G401.6 (cell line): ENCODE results near the gene ZFP62.

Experiments
- FAIRE-seq: peaks from 2 replicates; lab custom pipeline; 2012; peaks lifted over from hg19 to GRCh38; lab: Jason Lieb, UNC

Gene ZFP62

GRCh38 chr5:180868960-180869359, 7.9 kb upstream of the ZFP62 start:
- peak; percentile 87 for FAIRE-seq

GRCh38 chr5:180866985-180867384, 5.9 kb upstream of the ZFP62 start:
- no peak for FAIRE-seq

- no peak for FAIRE-seq
These were observed 5.1 kb upstream of the ZFP62 start for GRCh38 chr5:180865981-180866695.

GRCh38 chr5:180862645-180863044, 1.6 kb upstream of the ZFP62 start:
- no peak for FAIRE-seq

GRCh38 chr5:180860273-180860886, 696 bp downstream of the ZFP62 start:
- FAIRE-seq, result no peak

- FAIRE-seq, result no peak
These were observed 2.5 kb downstream of the ZFP62 start for GRCh38 chr5:180858586-180858985.

- no peak for FAIRE-seq
These were observed 7.3 kb downstream of the ZFP62 start for GRCh38 chr5:180853848-180854176.

GRCh38 chr5:180853121-180853847, 7.8 kb downstream of the ZFP62 start:
- FAIRE-seq, result no peak

- no peak for FAIRE-seq
These were observed 8.6 kb downstream of the ZFP62 start for GRCh38 chr5:180852495-180852894.

GRCh38 chr5:180850434-180851078, 10.5 kb downstream of the ZFP62 start:
- FAIRE-seq, result no peak

GRCh38 chr5:180849827-180850226, 11.2 kb downstream of the ZFP62 start:
- FAIRE-seq, result no peak

GRCh38 chr5:180848878-180849277, 12.2 kb downstream of the ZFP62 start:
- FAIRE-seq, result no peak

GRCh38 chr5:180848265-180848664, 12.8 kb downstream of the ZFP62 start:
- no peak for FAIRE-seq

GRCh38 chr5:180847026-180847425, 14.1 kb downstream of the ZFP62 start:
- FAIRE-seq, result no peak

GRCh38 chr5:180844858-180845257, 16.2 kb downstream of the ZFP62 start:
- FAIRE-seq, result no peak

GRCh38 chr5:180844432-180844831, 16.6 kb downstream of the ZFP62 start:
- no peak for FAIRE-seq

- no peak for FAIRE-seq
These were observed 21.1 kb downstream of the ZFP62 start for GRCh38 chr5:180839935-180840334.

- FAIRE-seq, result no peak
These were observed 21.8 kb downstream of the ZFP62 start for GRCh38 chr5:180839227-180839626.

GRCh38 chr5:180837478-180837877, 23.6 kb downstream of the ZFP62 start:
- no peak for FAIRE-seq

GRCh38 chr5:180832638-180833068, 28.4 kb downstream of the ZFP62 start:
- no peak for FAIRE-seq

GRCh38 chr5:180831139-180832093, 29.7 kb downstream of the ZFP62 start:
- FAIRE-seq, result no peak
